Effector memory CD8-positive, alpha-beta T cell (primary cell): Measurements from ENCODE around the gene CFAP299.

Source experiments
- ATAC-seq: fragments of 150-1000 bp; cut with Tn5 transposase; replicated peaks from 2 replicates; pipeline ENCODE4 v1.10.0; 2021; ENCODE audit warnings: mild to moderate bottlenecking, moderate library complexity
- DNase-seq, 3 experiments: peaks; one replicate each; pipeline ENCODE4 v3.0.0; 2021
- H3K27ac Mint-ChIP-seq, 2 donors: one replicate each; pipeline ENCODE4 v1.8.0; 2022; ENCODE audit warnings: mild to moderate bottlenecking in 2 of 2, mixed read lengths in 2 of 2, moderate library complexity in 2 of 2
- H3K27me3 Mint-ChIP-seq, 2 donors: one replicate each; pipeline ENCODE4 v1.8.0; 2022; ENCODE audit warnings: mixed read lengths in 2 of 2
- H3K36me3 Mint-ChIP-seq: one replicate; pipeline ENCODE4 v1.8.0; 2022; ENCODE audit warnings: mild to moderate bottlenecking, moderate library complexity, mixed read lengths; ENCODE audit not compliant: insufficient read depth
- H3K4me1 Mint-ChIP-seq, 2 donors: one replicate each; pipeline ENCODE4 v1.8.0; 2022; ENCODE audit warnings: low read depth in 2 of 2, mixed read lengths in 2 of 2
- H3K4me3 Mint-ChIP-seq, 2 donors: one replicate each; pipeline ENCODE4 v1.8.0; 2022; ENCODE audit warnings: mild to moderate bottlenecking in 2 of 2, mixed read lengths in 2 of 2, moderate library complexity in 2 of 2
- H3K9me3 Mint-ChIP-seq, 2 donors: one replicate each; pipeline ENCODE4 v1.8.0; 2022; ENCODE audit warnings: mixed read lengths in 2 of 2

The CFAP299 gene

GRCh38 chr4:80385397-80386280 lies 50.1 kb downstream of the CFAP299 start:
- no peaks in the 10 kb centered on the region for H3K4me1 Mint-ChIP-seq
- no peak overlapping the region for H3K4me3 Mint-ChIP-seq
- no peaks in the 10 kb centered on the region for H3K36me3 Mint-ChIP-seq
- ATAC-seq (no peak), DNase-seq (no peak)
- no peaks in the 10 kb centered on the region for H3K27me3 Mint-ChIP-seq
- H3K9me3 Mint-ChIP-seq: no peaks in the 10 kb centered on the region
- no peak overlapping the region for H3K27ac Mint-ChIP-seq

GRCh38 chr4:80386281-80386886 lies 50.9 kb downstream of the CFAP299 start:
- Mint-ChIP-seq H3K36me3 (no peaks in the 10 kb centered on the region), H3K4me3 (no peak overlapping the region), H3K27me3 (no peaks in the 10 kb centered on the region), H3K27ac (no peak overlapping the region), H3K9me3 (no peaks in the 10 kb centered on the region), H3K4me1 (no peaks in the 10 kb centered on the region)
- DNase-seq: no peak
- ATAC-seq: no peak

- H3K4me1 Mint-ChIP-seq: no peaks in the 10 kb centered on the region
- no peaks in the 10 kb centered on the region for H3K36me3 Mint-ChIP-seq
- H3K27me3 Mint-ChIP-seq: no peaks in the 10 kb centered on the region
- peaks cover 0 to 2% of the 10 kb centered on the region in 2 donors for H3K9me3 Mint-ChIP-seq
- no peak overlapping the region for H3K27ac Mint-ChIP-seq
- ATAC-seq: no peak
- no peak overlapping the region for H3K4me3 Mint-ChIP-seq
- DNase-seq: no peak
Measured at GRCh38 chr4:80387390-80388283, 52.1 kb downstream of the CFAP299 start.

GRCh38 chr4:80388284-80388607 lies 52.7 kb downstream of the CFAP299 start:
- ATAC-seq (no peak), DNase-seq (no peak)
- no peak overlapping the region for H3K4me3 Mint-ChIP-seq
- H3K36me3 Mint-ChIP-seq: no peaks in the 10 kb centered on the region
- H3K4me1 Mint-ChIP-seq: no peaks in the 10 kb centered on the region
- peaks cover 0 to 2% of the 10 kb centered on the region in 2 donors for H3K9me3 Mint-ChIP-seq
- H3K27ac Mint-ChIP-seq: no peak overlapping the region
- H3K27me3 Mint-ChIP-seq: no peaks in the 10 kb centered on the region

- no peaks in the 10 kb centered on the region for H3K36me3 Mint-ChIP-seq
- H3K9me3 Mint-ChIP-seq: peaks cover 0 to 2% of the 10 kb centered on the region in 2 donors
- no peak overlapping the region for H3K4me3 Mint-ChIP-seq
- H3K27me3 Mint-ChIP-seq: no peaks in the 10 kb centered on the region
- ATAC-seq: no peak
- H3K27ac Mint-ChIP-seq: no peak overlapping the region
- no peak for DNase-seq
- H3K4me1 Mint-ChIP-seq: no peaks in the 10 kb centered on the region
Measured at GRCh38 chr4:80390178-80390577, 54.6 kb downstream of the CFAP299 start.

- DNase-seq (no peak), ATAC-seq (no peak)
- Mint-ChIP-seq H3K9me3 (peaks cover 0 to 2% of the 10 kb centered on the region in 2 donors), H3K27me3 (peaks cover 11 to 15% of the 10 kb centered on the region in 2 donors), H3K4me3 (no peak overlapping the region), H3K4me1 (no peaks in the 10 kb centered on the region), H3K36me3 (no peaks in the 10 kb centered on the region), H3K27ac (no peak overlapping the region)
Measured at GRCh38 chr4:80393246-80393969, 57.9 kb downstream of the CFAP299 start.

GRCh38 chr4:80393970-80394250 lies 58.4 kb downstream of the CFAP299 start:
- Mint-ChIP-seq H3K4me3 (no peak overlapping the region), H3K27ac (no peak overlapping the region), H3K27me3 (peaks cover 16 to 20% of the 10 kb centered on the region in 2 donors), H3K36me3 (no peaks in the 10 kb centered on the region), H3K4me1 (no peaks in the 10 kb centered on the region), H3K9me3 (peaks cover 0 to 2% of the 10 kb centered on the region in 2 donors)
- DNase-seq: no peak
- ATAC-seq: no peak

- Mint-ChIP-seq H3K4me3 (no peak overlapping the region), H3K36me3 (no peaks in the 10 kb centered on the region), H3K27me3 (no peaks in the 10 kb centered on the region), H3K4me1 (no peaks in the 10 kb centered on the region), H3K9me3 (peaks cover 3 to 5% of the 10 kb centered on the region in 2 donors), H3K27ac (no peak overlapping the region)
- no peak for ATAC-seq
- DNase-seq: no peak
Measured at GRCh38 chr4:80407246-80407645, 71.7 kb downstream of the CFAP299 start.

- Mint-ChIP-seq H3K4me1 (no peaks in the 10 kb centered on the region), H3K27me3 (peaks cover 0 to 9% of the 10 kb centered on the region in 2 donors), H3K36me3 (no peaks in the 10 kb centered on the region), H3K9me3 (no peaks in the 10 kb centered on the region), H3K27ac (no peak overlapping the region), H3K4me3 (no peak overlapping the region)
- ATAC-seq (no peak), DNase-seq (no peak)
Measured at GRCh38 chr4:80409809-80410208, 74.3 kb downstream of the CFAP299 start.

- no peaks in the 10 kb centered on the region for H3K36me3 Mint-ChIP-seq
- H3K4me3 Mint-ChIP-seq: no peak overlapping the region
- ATAC-seq: no peak
- no peak for DNase-seq
- no peaks in the 10 kb centered on the region for H3K9me3 Mint-ChIP-seq
- H3K27me3 Mint-ChIP-seq: peaks cover 0 to 9% of the 10 kb centered on the region in 2 donors
- H3K4me1 Mint-ChIP-seq: peaks cover 0 to 2% of the 10 kb centered on the region in 2 donors
- H3K27ac Mint-ChIP-seq: no peak overlapping the region
Measured at GRCh38 chr4:80412322-80412721, 76.8 kb downstream of the CFAP299 start.

GRCh38 chr4:80413086-80413485 lies 77.6 kb downstream of the CFAP299 start:
- Mint-ChIP-seq H3K4me1 (peaks cover 0 to 4% of the 10 kb centered on the region in 2 donors), H3K4me3 (no peak overlapping the region), H3K27me3 (peaks cover 0 to 9% of the 10 kb centered on the region in 2 donors), H3K9me3 (no peaks in the 10 kb centered on the region), H3K36me3 (no peaks in the 10 kb centered on the region), H3K27ac (no peak overlapping the region)
- ATAC-seq: no peak
- no peak for DNase-seq

GRCh38 chr4:80417019-80417418 lies 81.5 kb downstream of the CFAP299 start:
- Mint-ChIP-seq H3K4me3 (no peak overlapping the region), H3K9me3 (no peaks in the 10 kb centered on the region), H3K4me1 (peaks cover 5 to 7% of the 10 kb centered on the region in 2 donors), H3K27ac (no peak overlapping the region), H3K36me3 (no peaks in the 10 kb centered on the region), H3K27me3 (peaks cover 0 to 9% of the 10 kb centered on the region in 2 donors)
- DNase-seq: no peak
- no peak for ATAC-seq

- H3K36me3 Mint-ChIP-seq: no peaks in the 10 kb centered on the region
- H3K27ac Mint-ChIP-seq: no peak overlapping the region
- no peaks in the 10 kb centered on the region for H3K27me3 Mint-ChIP-seq
- no peak overlapping the region for H3K4me3 Mint-ChIP-seq
- peaks cover 18 to 19% of the 10 kb centered on the region in 2 donors for H3K4me1 Mint-ChIP-seq
- DNase-seq: no peak
- H3K9me3 Mint-ChIP-seq: no peaks in the 10 kb centered on the region
- ATAC-seq: no peak
Measured at GRCh38 chr4:80419946-80420345, 84.4 kb downstream of the CFAP299 start.
